ENCODE results near the gene TRAF5.

DNA sequence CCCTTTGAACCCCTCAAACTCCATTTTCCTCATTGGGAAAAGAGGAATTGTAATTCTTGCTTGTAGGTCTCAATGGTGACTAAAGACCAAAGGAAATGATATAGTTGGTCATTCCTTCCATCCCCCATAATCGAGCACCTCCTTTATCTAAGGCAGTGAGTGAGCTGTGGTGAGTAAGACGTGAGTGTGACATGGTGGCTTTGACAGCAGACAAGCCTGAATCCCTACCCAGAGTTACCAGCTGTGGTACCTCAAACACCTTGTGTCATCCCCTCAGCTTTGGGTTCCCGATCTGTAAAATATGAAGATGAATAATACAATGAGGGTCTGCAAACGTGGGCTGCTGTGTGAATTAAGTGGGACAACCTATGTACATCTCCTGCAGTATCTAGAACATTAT lies 8.4 kb downstream of the TRAF5 start:
- TF ChIP-seq, protein P1, sequence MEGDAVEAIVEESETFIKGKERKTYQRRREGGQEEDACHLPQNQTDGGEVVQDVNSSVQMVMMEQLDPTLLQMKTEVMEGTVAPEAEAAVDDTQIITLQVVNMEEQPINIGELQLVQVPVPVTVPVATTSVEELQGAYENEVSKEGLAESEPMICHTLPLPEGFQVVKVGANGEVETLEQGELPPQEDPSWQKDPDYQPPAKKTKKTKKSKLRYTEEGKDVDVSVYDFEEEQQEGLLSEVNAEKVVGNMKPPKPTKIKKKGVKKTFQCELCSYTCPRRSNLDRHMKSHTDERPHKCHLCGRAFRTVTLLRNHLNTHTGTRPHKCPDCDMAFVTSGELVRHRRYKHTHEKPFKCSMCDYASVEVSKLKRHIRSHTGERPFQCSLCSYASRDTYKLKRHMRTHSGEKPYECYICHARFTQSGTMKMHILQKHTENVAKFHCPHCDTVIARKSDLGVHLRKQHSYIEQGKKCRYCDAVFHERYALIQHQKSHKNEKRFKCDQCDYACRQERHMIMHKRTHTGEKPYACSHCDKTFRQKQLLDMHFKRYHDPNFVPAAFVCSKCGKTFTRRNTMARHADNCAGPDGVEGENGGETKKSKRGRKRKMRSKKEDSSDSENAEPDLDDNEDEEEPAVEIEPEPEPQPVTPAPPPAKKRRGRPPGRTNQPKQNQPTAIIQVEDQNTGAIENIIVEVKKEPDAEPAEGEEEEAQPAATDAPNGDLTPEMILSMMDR (conservative IDR thresholded peaks at IDR 0.05 in 1 of 2, IDR thresholded peaks at IDR 0.05 in 1 of 2; ENCODE audit: extremely low read depth in 1 of 2, insufficient read depth in 1 of 2, low read depth in 1 of 2, low read length in 2 of 2), result no peak
- TF ChIP-seq EZH2 (IDR thresholded peaks at IDR 0.05; ENCODE audit: borderline replicate concordance, low read length), result no peak
